VCaP (cell line): ENCODE measurements around the gene RPS6KA2.

ENCODE experiments used
- H3K27ac ChIP-seq: fragments of 450-650 bp; 2 replicates; pipeline ENCODE4 v1.5.1; 2017
- TF ChIP-seq, protein P1 (sequence below): fragments of 450-650 bp; conservative IDR thresholded peaks from 2 replicates; pipeline ENCODE4 v1.5.1; 2017; ENCODE audit warnings: mild to moderate bottlenecking, moderate library complexity

The RPS6KA2 gene

DNA sequence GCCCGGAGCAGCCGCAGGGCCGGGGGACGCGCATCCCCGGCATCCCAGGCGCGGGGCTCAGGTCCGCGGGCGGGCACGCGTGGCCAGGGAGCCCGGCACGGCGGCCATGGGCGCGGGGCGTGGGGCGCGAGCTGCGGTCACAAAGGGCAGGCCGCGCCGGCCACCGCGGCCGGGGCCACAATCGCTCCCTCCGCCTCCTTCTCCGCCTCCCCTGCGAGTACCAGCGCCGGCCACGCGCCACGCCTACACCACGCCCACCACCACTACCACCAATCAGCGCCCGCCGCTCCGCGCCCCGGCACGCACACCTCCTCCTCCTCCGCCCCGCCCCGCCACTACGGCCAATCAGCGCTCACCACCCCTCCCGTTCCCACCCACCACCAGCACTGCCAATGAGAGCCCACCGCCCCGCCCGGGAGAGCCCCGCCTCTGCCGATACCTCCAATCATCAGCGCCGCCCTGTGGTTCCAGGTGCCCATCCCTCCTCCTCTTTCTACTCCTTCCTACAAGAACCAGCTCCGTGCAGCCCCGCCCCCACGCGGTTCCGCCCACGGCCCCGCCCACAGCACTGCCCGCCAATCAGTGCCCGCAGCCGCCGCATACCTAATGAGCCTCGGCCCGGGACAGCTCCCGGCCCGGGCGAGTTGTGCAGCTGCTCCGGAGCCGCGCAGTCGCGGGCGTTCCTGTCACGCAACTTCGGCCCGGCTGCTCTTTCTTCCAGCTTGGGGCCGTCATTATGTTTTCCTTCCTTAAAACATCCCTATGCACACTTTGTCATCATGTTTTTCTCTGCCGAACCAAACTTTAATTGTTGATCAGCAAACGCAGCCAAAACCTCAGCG is at the start of gene RPS6KA2:
Gene RPS6KA2, minus strand, starts transcription at position 219 of the 842 bp plus-strand sequence. CDS start 232 bp downstream, outside the sequence.
- H3K27ac ChIP-seq: peak within 1 kb of the TSS; percentile 84

DNA sequence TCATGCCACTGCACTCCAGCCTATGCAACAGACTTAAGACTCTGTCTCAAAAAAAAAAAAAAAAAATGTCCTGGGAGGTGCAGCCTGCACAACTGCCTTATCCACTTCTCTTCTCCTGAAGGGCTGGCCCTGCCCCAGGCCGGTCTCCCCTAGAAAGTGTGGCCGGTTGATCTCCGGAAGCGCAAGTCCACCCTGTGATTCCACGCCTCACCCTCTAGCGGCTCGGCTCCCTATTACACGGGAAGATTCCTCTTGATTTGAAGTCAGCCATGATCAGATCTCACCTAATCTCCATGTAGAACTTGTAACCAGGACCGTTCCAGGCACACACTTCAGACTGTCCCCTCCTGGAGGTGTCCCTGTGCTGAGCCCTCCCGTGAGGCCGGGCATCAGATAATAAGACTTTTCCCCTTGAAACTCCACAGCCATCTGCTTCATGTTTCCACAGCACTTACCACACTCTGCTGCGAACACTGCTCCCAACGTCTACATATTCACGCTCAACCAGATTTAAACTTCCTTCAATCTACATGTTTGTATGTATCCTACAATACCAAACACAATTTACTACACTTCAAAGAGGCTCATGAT is 49.3 kb upstream of the RPS6KA2 start:
- TF ChIP-seq, protein P1, sequence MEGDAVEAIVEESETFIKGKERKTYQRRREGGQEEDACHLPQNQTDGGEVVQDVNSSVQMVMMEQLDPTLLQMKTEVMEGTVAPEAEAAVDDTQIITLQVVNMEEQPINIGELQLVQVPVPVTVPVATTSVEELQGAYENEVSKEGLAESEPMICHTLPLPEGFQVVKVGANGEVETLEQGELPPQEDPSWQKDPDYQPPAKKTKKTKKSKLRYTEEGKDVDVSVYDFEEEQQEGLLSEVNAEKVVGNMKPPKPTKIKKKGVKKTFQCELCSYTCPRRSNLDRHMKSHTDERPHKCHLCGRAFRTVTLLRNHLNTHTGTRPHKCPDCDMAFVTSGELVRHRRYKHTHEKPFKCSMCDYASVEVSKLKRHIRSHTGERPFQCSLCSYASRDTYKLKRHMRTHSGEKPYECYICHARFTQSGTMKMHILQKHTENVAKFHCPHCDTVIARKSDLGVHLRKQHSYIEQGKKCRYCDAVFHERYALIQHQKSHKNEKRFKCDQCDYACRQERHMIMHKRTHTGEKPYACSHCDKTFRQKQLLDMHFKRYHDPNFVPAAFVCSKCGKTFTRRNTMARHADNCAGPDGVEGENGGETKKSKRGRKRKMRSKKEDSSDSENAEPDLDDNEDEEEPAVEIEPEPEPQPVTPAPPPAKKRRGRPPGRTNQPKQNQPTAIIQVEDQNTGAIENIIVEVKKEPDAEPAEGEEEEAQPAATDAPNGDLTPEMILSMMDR: no peak
- no peak overlapping the region for H3K27ac ChIP-seq

More for the DNA sequence above, at the start of gene RPS6KA2:
- TF ChIP-seq, protein P1: no peak

DNA sequence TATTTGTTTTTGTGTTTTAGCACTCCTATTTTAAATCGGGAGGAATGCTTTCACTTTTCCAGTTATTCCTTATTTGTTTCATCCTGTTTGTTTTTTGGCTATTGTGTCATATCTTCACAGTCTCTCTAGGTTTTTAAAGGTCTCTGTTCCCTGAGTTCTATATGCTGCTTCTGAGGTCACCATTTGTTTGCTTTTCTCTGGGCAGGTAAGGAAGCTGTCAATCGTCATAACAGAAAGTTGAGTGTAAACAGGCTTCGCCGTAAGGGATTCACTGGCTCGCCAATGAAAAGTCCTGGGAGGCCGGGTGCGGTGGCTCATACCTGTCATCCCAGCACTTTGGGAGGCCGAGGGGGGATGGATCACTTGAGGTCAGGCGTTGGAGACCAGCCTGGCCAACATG is 48.7 kb upstream of the RPS6KA2 start:
- H3K27ac ChIP-seq: peak overlapping the region; percentile 40
- TF ChIP-seq, protein P1: no peak

DNA sequence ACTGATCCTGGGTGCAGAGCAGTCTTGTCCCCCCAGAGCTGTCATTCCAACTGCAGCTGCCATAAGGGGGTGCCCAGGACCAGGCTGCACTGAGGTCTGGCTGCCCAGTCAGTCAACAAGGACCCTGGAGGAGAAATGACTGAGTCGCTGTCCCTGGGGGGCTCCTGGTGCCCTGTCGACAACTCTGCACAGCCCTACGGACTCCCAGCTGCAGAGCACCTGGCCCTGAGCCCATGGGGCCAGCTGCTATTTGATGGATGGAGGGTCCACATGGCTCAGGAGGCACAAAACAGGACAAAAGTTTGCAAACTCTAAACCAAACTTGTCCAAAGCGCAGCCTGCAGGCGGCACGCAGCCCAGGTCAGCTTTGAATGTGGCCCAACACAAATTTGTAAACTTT is 46.3 kb upstream of the RPS6KA2 start:
- TF ChIP-seq, protein P1: no peak
- peak overlapping the region; percentile 40; the same call in 1 of the 2 replicates for H3K27ac ChIP-seq

DNA sequence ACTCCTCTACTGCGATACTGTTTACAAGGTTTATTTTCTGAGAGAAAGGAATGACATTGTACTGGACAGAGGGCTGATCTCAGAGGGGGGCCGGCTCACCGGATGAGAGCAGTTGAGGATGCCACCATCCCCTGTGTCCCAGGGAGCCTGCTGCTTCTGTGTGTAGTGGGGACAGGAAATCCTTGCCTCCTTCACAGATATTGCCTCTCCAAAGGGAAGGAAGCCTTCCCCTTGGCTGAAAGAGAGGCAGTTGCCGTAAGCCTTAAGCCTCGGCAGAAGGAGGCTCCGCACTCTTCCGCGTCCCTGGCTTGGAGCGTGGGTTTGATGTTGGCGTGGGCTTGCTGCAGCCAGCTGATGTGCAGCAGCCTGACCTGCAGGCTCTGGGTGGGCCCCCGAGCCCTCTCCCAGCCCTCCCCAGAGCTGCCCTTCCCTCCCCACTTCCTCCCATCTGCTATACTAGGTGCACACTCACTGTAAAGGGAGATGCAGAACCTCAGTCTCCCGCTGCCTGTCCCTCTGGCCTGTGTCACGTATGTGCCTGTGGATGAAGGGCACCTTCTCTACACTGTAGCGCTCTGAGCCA is 45.7 kb upstream of the RPS6KA2 start:
- TF ChIP-seq, protein P1: no peak
- no peak overlapping the region for H3K27ac ChIP-seq

DNA sequence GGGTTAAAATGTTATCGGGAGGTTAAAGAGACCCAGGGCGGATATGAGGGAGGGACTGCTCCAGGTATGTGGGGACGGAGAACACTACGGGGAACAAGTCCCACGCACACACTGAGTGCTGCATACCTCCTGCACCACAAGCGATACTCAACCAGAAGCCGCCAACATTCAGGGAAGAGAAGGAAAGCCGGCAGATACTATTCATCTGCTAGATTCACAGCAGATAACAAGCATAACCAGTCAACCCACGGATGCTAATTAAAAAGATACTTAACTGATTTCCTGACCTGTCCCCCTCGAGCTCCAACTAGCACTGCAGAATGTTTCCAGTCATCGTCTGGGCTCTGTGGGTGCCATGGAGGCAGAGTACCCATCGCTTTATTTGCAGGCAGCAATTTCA is 45.1 kb upstream of the RPS6KA2 start:
- TF ChIP-seq, protein P1: no peak

DNA sequence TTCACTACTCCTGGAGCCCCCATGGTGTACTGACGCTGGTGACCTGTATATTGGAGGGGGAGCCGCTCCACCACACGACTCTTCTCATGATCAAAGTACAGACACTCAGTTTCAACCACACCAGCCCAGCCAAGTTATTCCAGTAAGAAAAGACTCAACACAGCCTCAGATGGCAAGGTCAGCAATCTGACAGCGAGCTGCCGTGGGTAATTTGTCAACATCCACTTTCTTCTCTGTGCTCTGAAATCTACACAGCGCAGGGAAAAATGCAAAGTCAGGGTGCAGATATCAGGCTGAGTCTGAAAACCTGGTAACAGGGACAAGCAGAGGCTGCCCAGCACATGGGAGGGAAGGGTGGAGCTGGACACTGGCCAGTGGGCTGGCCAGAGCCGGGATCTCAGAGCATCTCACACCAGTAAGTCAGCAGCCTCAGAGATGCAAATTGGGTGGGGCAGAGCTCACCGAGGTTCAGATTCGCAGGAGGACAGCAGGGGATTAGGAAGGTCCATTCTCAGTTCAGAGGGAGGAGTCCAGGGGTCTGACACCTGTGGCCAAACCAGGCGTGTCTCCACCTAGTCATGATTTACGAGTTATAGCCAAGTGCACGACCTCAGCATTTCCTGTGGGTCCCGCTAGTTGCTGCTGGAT is 44.5 kb upstream of the RPS6KA2 start:
- H3K27ac ChIP-seq: no peak overlapping the region
- TF ChIP-seq, protein P1: no peak

More for the DNA sequence above, 45.1 kb upstream of the RPS6KA2 start:
- no peak overlapping the region for H3K27ac ChIP-seq
